ENCODE data around the gene CFLAR. TPM values are rescaled to one million over a fixed set of nuclear protein-coding genes. Genes with fewer than 3 reads are reported as not detected.

Gene CFLAR
- total RNA-seq, 1 donor from 2014 or later: 103 TPM

DNA sequence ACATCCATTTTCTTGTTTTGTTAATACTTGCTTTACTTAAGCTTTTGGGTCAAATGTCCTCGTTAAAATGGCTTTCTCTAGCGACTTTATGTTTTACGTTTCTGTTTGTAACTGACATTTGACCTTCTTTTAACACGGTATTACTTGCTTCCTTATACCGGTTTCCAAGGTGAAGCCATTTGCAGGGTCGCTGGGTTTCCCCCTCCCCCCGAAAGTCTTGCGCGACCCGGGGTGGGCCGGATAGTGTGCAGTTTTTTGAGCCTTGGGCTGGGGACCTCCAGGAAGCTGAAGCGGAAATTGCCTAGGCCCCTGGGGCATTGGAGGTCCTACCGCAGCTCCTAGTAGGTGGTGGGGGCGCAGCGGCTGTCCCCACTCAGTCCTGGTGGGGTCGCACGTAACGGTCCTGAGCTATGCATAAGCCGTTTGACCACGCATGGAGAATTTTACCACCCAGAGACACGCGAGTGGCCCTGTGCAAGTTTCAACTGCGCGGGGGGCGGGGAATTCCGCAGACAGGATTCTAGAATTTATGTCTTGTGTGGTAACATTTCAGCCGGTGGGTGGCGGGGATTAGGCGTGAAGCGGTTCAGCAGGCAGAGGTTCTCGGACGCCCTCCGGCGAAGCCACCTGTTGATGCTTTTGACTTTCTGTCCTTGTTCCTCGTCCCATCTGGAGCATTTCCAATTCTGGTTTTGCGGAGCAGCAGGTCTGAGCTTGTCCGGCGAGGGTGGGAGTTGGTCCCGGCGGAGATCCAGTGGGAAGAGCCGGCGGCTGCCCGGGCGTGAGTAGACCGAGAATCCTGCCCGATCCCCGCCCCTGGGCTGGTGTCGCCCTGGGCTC is 2.4 kb downstream of the CFLAR start:
- peak overlapping the region; percentile 83 for H3K4me3 ChIP-seq (ENCODE audit: low read depth, low read length)
- TF ChIP-seq, protein P1, sequence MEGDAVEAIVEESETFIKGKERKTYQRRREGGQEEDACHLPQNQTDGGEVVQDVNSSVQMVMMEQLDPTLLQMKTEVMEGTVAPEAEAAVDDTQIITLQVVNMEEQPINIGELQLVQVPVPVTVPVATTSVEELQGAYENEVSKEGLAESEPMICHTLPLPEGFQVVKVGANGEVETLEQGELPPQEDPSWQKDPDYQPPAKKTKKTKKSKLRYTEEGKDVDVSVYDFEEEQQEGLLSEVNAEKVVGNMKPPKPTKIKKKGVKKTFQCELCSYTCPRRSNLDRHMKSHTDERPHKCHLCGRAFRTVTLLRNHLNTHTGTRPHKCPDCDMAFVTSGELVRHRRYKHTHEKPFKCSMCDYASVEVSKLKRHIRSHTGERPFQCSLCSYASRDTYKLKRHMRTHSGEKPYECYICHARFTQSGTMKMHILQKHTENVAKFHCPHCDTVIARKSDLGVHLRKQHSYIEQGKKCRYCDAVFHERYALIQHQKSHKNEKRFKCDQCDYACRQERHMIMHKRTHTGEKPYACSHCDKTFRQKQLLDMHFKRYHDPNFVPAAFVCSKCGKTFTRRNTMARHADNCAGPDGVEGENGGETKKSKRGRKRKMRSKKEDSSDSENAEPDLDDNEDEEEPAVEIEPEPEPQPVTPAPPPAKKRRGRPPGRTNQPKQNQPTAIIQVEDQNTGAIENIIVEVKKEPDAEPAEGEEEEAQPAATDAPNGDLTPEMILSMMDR (conservative IDR thresholded peaks at IDR 0.05; ENCODE audit: low read depth, low read length): peak; percentile 42
- no peak for DNase-seq (ENCODE audit: low read depth)

DNA sequence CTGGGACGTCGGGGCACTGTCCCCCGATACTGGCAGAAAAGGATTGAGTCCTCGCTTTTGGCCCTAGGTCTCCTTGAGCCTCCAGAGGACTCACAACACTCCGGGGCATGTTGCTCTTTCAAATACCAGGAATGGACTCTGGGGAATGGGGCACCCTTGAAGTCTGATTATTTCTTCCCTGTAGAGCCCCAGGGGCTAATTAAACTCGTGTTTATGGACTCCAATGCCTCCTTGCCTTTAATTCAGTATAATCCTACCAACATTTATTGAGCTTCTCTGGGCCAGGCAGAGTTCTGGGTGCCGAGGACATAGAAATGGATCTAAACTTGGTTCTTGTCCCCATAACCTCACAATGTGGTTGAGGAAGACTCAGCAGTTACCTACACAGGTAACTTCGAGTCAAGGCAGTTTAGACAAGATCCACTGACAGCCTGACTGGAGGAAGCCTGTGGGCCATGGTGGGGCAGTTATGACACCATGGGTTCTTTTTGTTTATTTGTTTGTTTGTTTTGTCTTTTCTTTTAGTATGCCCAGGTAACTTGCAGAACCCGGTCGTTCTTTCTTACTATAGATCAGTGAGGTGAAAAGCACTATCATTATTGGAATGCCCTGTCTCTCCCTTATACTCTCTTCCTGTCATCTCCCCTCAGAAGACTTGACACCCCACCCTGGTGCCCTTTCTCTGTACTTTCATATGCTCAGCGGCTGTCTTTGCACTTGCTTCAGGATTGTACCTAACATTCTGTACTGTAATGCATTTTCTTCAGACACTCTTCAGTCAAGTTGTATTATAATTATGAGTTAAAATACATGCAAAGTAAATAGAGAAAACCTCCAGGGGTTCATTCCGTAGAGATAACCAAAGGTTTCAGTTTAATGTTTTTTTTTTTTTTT is 3.2 kb downstream of the CFLAR start:
- TF ChIP-seq, protein P1 (conservative IDR thresholded peaks at IDR 0.05; ENCODE audit: low read depth, low read length): no peak
- DNase-seq (ENCODE audit: low read depth): no peak
- peak overlapping the region; percentile 83 for H3K4me3 ChIP-seq (ENCODE audit: low read depth, low read length)

DNA sequence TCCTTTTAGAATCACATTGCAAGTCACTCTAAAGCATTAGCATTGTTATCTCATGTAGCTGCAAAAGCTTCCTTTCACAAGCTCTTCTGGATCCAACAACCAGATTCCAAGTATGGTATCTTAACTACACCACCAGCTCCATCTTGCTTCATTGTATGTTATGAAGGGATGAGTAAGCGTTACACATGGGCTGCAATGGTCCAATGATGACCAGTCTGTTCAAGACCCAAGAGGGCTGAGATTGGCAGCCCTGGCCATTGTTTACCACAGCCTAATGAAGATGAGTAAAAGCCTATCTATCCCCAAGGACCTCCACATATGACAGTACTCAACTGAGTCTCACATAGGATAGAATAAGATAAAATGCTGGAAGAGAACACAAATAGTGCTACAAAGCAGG is 6.3 kb downstream of the CFLAR start:
- TF ChIP-seq, protein P1 (conservative IDR thresholded peaks at IDR 0.05; ENCODE audit: low read depth, low read length): no peak
- DNase-seq (ENCODE audit: low read depth): no peak
- peak overlapping the region; percentile 83 for H3K4me3 ChIP-seq (ENCODE audit: low read depth, low read length)

DNA sequence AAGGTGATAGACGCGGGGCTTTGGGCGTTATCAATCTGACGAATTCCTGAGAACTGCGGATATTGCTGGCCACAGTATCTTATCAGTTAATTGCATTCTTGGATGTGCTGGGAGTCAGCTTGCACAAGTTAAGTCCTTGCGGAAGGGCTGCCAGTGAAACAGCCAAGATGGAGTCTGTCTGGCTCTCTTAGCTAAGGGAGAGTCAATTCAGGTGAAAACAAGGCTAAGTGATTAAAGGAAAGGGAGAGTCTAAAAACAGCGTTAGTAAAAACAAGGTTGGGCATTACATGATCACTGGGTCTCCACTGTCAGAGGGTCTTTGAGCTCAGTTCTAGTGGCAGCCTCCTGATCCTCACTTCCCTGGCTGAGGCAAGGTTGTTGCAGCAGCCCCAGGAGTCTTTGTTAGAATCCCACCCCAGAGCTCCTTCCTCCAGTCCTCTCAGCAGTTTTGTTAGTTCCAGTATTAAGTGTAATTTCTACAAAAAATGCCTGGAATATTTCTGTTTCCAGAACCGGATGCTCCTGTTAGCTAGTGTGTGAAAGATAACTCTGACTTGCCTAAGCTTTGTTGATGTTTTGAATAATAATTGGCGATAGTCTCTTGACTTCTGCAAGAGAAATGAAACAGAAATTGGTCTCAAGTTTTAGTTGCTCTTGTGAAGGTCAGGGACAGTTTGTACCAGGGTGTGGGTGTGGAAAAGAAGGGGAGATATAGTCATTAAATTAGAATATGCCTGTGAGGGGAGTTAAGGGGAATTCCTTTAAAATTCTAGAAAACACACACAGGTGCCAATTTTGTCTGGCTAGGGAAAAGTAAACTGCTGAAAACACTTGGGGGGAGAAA is 10.6 kb downstream of the CFLAR start:
- no peak for DNase-seq (ENCODE audit: low read depth)
- TF ChIP-seq, protein P1 (conservative IDR thresholded peaks at IDR 0.05; ENCODE audit: low read depth, low read length): no peak
- peak overlapping the region; percentile 12 for H3K4me3 ChIP-seq (ENCODE audit: low read depth, low read length)

DNA sequence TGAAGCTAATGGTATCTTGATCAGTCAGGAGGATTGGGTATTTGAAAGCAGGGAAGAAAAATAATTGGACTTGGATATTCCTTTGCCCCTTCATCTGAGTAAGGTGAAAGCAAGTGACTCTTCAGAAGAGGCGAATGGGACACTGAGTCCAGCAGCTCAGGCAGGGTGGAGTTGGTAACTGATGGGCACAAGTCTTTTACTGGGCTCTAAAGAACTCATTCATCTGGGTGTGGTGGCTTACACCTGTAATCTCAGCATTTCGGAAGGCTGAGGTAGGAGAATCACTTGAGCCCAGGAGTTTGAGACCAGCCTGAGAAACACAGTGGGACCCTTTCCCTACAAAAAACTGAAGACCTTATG is 11.2 kb downstream of the CFLAR start:
- peak overlapping the region; percentile 12 for H3K4me3 ChIP-seq (ENCODE audit: low read depth, low read length)
- DNase-seq (ENCODE audit: low read depth): no peak
- TF ChIP-seq, protein P1 (conservative IDR thresholded peaks at IDR 0.05; ENCODE audit: low read depth, low read length): no peak

DNA sequence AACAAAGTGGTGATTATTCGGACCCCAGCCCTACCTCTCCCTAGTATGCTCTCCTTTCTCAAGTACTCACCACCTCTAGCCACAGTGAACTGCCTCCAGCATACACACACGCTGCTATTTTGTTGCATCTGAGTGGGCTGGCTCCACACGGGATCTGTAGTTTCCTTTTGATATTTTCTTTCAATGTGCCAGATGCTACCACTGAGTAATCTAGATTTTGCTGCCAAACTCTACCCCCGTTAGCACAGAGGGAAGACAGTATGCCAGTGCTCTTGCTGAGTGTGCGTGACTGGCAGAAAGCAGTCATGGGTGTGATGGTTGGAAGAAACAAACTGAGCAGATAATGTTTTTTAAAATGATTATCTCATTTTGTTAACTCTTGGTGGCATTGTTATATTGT is 11.6 kb downstream of the CFLAR start:
- peak overlapping the region; percentile 12 for H3K4me3 ChIP-seq (ENCODE audit: low read depth, low read length)
- TF ChIP-seq, protein P1 (conservative IDR thresholded peaks at IDR 0.05; ENCODE audit: low read depth, low read length): no peak
- DNase-seq (ENCODE audit: low read depth): no peak
